Stimulated activated CD8-positive, alpha-beta memory T cell treated with anti-CD3 and anti-CD28 coated beads, Interleukin-12 subunit alpha, Interleukin-12 subunit beta, amount 100 ng/mL, for 4 hours (primary cell): Measurements from ENCODE around the gene CDH12.
"Not testable (repeated sequence)": the region's sequence is repeated elsewhere in the genome, so short reads cannot be mapped to it uniquely, and the experiment has no call there.

Experiments used
- DNase-seq: peaks from one replicate; pipeline ENCODE4 v3.0.0-alpha.2; 2020; ENCODE audit warnings: low read depth

Gene CDH12

DNA sequence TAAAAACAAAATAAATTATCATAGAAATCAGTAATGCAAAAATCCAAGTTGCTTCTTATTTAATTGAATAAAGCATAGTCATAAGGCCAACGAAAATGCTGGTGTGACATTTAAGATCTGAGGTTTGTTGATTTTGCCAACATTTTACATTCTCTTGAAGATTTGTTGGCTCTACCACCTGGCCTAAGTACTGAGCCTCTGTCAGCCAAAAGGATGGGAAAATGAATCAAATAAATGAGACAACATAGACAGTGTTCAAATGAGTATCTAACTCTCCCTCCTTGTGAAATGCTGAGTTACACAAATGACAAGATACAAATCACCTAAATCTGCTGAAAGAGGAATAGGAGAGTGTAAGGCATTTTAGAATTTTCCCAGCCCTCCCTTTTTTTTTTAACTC lies 575.0 kb downstream of the CDH12 start:
- no peak for DNase-seq

DNA sequence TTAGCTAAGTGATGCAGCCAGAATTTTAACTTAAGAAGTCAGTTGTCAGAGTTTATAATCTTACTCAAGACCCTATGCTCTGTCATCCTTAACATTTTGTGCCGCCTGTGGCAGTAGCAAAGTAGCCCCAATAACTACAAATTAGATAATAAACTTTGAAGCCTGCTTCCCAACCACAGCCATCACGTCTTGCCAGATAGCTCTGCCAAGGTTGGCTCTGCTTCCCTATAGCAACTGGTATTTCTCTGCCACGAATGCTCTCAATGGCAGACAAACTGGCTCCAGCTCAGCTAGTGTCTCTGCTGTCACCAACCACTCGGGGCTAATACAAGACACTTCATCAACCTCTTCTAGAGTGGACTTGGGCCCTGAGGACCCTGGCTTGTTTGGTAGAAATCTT lies 576.1 kb downstream of the CDH12 start:
- no peak for DNase-seq

DNA sequence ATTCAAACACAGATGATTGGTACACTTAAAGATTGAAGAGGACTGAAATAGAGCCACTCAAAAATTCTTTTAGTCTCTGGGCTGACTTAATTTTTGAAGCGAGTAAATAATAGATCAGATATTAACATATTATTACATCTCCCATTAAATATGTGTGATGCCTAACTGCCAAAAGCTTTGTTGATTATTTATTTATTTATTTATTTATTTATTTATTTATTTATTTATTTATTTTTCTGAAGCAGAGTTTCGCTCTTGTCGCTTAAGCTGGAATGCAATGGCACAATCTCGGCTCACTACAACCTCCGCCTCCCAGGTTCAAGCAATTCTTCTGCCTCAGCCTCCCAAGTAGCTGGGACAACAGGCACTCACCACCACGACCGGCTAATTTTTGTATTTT lies 587.3 kb downstream of the CDH12 start:
- DNase-seq, result not testable (repeated sequence)

DNA sequence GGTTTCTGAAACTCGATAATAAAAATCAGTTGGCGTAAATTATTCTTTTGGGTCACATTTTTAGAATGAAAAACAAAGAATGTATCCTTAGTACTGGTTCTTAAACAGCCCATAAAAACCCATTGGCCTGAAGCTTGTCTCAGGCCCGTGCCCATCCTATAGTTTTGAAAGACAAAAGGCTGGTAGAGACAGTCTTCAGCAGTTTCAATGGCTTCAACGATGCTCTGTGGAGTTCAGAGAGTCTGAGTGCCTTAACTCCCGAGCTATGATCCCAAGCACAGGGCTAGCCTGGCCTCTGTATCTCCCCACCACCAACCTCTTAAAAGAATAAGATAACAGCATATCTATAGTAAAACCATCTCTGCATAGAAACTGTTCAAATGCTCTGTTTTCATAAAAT lies 595.0 kb downstream of the CDH12 start:
- DNase-seq, result no peak

DNA sequence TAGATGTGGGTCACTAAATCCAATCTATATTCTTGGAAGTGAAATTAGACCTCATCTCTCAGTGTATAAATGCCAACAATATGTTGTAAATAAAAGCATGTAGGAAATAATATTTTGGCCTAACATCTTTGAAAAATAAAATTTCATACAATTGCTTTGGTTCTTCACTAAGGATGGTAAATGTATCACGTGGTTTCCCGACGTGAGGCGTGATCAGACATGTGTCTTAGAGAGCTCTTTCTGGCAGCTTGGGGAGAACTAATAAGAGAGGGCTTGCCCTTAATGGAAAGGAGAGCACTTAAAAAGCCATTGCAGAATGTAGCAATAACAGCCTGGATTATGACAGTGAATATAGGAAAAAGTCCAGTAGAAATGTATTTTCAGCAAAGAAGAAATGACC lies 602.6 kb downstream of the CDH12 start:
- no peak for DNase-seq

DNA sequence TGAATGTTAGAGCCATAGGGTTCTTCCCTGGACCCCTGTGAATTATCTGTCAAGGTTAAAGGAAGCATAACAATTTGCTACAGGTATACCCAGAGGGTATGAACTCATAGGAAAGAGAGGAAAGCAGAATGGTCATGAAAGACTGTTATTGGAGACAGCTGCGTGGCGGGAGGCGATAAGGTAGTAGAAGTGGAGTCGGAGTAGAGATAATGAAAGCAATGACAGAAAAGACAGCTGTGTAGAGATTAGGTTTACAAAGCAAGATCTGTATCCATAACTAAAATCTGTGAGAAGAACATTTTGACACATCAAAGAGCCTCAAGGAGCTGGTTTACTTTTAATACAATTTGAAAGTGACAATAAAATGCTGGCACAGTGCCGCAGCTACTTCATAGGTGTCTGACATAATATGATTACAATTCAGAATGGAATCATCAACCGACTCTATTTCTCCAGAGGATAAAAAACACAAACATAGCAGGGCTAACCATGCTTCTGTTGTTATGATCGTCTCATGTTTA lies 603.9 kb downstream of the CDH12 start:
- DNase-seq, result no peak

DNA sequence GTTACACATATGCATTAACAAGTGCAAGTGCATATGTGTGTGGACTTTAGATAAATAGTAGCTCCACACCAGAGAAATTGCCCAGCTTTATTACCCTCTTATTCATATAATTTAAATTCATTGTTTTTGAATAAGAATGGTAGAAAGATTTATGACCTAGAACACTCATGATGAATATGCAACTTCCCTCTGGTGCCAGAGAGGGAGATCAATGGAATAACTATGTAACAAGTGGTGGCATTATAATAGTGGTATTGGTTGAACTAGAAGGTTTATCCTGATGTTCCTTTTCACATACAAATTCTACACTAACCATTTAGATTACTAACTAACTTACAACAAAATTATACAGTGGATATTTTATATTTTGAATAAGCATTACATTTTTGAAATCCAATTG lies 607.4 kb downstream of the CDH12 start:
- no peak for DNase-seq

DNA sequence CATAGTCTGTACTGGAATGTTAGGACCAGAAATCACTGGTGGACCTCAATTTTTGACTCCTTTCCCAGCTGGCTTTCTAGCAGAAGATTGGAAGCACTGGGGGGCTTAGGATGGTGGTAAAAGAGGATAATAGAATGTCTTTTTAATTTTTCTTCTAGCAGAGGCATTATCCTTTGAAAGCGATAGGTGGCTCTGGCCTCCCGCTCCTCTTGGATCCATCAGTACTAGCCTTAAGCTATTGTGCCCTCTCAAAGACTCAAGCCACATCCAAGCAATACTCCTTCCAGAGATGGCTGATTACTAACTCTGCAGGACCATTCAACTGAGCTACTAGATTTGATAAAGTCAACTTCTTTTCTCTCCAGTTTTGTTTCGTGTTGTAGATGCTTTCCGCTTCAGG lies 610.6 kb downstream of the CDH12 start:
- no peak for DNase-seq

DNA sequence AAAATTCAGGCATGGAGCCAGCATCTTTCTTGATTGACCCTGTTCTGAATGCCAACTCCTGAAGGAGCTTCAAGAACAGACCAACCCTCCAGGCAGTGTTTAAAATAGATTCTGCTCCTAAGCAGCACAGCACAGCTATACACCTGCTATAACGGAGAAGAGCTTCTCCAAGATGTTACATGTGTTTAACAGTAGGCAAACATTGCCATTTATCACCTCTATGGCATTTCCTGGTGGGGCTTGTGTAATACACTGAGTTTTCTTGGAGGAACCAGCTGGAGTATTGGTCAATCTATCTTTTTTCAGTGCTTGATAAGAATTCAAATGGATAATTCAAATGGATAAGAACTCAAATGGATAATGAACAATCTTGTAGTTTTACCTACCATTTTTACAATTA lies 615.1 kb downstream of the CDH12 start:
- DNase-seq, result no peak

DNA sequence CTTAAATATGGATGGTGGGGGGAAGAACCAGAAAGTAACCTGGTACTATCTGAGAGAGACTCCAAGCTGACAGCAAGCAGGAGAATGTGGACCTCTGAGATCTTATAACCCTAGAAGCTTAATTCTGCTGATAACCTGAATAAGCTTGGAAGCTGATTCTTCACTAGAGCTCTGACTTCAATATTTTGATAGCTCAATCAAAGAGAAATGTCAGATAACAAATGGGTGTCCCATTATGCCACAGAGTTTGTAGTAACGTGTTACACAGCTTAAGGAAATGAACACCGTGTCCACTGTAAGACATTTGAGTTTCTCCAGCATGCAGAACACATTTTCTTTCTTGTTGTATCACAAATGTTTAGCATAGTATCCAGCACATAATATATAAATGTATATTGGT lies 626.7 kb downstream of the CDH12 start:
- no peak for DNase-seq

DNA sequence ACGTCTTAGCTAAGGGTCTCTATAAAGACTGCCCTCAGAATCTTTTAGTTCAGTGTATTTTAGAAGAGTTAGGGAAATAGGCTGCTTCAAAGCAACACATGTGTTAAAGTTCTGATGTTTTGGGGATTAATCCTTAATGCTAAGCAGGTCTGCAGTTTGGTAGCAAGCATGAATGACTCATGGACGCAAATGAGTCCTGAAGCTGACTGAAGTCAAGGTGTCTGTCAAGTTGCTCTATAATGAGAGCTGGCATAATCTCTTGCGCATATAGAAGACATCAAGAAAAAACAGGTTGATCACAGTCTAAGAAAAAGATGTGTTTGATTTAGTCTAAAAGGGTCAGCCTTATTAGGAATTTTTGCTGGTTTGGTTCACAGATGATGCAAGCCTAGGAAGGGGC lies 630.1 kb downstream of the CDH12 start:
- DNase-seq, result no peak

DNA sequence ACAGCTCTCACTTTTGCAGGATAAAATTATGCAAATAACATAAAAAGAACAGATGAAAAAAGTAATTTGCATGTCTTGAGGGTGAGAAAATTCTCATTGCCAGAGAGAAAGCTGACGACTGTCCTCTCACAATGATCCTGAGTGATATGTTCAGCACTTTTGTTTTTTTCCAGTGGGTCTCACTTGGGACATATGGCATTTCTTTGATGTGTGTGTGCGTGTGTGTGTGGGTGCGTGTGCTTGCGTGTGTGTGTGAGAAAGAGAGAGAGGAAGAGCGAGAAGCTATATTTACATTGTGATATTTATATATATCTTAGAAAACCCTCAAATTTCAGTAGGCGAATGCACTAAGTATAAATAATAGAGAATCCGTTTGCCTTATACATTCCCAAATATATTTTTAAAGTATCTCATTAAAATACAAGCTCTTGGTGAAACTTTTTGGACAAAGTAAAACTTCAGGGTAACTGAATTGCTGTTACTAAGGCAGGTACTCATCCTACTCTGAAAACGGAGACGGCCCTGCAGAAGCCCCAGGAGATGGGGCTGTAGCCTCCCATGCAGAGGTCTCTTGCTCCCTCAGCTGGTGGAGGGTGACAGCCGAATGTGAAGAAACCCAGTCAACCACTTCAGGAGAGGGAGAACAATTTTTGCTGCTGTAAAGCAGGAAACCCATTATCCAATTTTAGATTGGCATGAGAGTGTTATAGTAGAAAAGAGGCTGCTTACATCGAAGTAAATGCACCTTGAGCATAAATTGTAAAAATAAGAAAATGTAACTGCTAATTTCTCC lies 639.2 kb downstream of the CDH12 start:
- DNase-seq, result not testable (repeated sequence)

DNA sequence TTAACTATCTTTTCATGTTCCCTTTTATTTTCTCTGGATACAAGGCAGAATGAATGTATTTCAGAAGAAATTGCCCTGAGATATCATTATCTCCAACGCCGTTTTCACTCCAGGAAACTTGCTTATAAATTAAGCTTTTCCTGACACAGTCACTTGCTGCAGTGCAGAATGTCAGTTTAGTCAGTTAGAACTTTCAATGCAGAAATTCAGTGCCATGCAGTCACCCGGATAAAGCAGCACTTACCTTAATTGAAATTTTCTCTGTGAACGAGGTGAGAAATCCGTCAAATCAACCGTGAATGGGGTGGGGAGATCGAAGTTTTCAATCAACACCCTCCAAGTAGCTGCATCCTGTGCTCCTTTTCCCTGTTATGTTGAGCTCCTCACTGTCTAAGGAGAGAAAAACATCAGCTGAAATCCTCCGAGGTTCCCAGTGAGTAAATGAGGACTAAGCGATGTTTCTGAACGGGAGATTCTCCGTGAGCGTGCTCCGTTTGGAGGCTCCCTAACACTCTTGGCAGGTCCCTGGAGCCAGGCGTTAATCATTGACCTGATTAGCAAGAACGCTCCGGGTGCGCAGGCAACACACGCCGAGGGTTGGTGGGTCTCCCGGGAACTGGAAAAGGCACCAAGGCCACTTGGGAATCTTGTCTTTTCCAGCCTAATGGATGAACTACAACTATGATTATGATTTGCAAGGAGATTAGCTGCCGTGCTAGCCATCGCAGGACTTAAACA lies 640.7 kb downstream of the CDH12 start:
- not testable (repeated sequence) for DNase-seq

DNA sequence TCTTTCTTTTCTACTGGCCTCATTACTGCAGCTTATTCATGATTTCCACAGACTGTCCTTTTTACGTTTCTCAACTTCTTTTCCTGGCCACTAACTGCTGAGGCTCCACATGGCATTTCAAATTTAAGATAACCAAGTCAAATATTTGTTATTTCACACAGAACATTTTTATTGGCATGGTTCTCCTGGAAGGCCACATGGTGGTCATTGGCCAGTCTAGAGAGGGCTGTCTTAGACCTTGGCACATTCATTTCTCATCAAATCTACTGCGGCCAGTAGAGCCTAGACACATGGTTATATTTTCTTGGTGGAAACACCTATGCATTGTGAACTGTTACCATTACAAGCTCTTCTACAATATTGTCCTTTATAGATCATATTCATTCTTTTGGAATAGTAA lies 644.7 kb downstream of the CDH12 start:
- DNase-seq, result not testable (repeated sequence)

DNA sequence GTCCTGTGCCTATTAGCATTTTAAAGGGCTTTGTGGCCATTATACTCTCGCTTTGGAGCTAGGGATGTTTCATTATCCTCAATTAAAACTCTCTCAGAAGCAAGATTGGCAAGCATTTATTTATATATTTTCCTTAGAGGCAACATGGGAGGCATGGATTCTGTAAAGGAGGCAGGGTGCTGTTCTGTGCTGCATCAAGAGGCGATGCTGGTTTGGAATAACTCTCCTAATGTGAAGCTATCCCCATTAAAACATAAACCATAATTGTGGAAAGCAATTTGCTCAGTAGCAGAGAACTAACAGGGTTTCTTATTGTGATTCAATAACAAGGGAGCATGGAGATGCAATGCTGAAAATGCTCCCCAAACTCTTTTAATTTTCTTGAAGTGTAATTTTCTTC lies 664.5 kb downstream of the CDH12 start:
- DNase-seq, result not testable (repeated sequence)

DNA sequence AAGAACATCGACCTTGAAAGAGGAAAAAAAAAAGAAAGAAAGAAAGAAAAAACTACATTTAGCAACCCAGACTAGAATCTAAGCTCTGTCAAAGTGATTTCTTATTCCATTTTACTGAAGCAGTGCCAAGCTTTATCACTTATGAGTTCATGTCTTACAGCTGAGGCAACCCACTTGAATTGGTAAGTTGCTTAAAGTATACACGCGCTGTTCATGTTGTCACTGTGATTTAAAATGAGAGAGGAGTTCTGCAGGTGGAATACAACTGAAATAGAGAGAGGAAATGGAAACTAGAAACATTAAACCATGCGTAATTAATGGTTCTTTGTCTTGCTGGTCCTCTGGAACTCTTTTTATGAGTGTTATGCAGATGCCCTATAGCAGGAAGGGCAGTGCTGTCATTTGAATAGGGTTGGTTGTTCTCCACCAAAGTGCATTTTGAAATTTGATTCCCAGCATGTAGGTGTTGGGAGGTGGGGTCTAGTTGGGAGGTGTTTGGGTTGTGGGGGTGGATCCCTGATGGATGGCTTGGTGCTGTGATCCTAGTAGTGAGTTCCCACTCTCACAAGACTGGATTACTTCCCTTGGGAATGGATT lies 665.4 kb downstream of the CDH12 start:
- DNase-seq, result not testable (repeated sequence)

DNA sequence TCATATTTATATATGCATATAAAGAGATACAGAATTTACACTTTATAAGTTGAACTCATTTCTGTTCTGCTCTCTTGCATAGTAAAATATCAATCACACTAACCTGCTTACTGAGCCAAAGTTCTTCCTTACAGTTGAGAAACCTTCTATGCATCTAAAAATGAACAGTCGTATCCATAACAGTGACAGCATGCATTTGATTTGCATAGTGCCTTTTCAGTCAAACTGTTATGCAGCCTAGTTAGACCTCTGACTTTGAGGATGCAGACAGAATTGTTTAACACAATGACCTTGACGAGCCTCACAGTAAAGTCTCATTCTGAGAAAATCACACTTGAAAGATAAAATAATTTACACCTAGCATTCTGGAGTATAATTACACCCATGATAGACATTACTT lies 683.9 kb downstream of the CDH12 start:
- not testable (repeated sequence) for DNase-seq

DNA sequence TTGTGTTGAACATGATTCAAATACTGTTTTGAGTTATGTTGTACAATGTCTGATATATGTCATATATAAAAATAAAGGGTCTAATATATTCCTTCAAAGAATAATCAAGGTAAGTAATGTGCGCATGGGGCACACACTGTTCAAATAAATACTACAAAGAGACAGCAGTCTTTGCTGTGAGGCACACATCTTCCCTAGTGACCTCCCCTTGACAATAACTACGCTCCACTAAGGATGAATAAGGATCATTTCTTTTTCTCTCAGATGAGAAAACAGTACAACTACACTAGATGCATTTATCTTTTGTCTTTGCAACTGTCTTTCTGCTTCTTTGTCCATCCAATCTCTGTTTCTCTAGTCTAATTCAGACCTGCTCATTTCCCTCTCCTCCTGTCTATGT lies 684.4 kb downstream of the CDH12 start:
- DNase-seq, result not testable (repeated sequence)

DNA sequence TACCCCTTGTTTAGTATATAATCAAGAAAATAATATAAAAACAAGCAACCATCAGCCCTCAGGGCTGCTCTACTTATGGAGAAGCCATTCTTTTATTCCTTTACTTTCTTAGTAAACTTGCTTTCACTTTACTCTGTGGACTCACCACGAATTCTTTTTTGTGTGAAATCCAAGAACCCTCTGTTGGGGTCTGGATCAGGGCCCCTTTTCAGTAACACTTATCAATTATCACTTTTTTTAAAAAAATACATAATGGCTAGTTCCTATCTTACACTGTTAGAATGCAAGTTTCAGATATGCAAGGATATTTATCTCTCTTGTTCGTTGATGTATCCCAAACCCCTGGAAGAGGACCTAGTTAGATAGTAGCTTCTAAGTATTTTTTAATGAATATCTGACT lies 687.2 kb downstream of the CDH12 start:
- not testable (repeated sequence) for DNase-seq

DNA sequence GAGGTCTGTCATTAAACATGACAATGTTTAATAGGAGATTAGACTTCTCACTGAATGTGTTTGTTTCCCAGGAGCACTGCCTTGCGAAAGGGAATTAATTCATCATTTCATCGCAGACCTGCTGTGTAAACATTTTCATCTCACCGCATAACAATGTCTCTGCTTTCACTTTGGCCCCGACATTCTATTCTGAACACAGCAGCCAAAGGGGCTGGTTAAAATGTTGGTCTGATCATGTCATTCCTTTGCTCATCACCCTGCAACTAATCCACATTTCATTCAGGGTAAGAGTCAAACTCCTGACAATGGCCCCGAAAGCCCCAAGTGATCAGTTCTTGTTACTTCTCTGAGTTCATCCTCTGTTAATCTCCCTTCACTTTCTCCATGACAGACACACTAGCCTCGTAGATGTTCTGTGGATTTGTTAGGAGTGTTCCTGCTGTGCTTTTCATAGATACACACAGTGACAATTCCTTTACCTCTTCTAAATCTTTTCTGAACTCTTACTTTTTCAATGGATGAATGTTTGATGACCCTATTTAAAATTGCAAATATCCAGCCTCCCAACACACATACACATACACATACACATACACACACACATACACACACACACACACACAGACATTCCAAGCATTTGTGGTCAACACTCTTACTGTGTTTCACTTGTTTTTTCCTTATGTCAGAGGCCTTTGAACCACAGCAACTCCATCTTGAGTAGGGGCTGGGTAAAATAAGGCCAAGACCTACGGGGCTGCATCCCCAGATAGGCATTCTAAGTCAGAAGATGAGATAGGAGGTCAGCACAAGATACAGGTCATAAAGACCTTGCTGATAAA lies 688.0 kb downstream of the CDH12 start:
- not testable (repeated sequence) for DNase-seq

DNA sequence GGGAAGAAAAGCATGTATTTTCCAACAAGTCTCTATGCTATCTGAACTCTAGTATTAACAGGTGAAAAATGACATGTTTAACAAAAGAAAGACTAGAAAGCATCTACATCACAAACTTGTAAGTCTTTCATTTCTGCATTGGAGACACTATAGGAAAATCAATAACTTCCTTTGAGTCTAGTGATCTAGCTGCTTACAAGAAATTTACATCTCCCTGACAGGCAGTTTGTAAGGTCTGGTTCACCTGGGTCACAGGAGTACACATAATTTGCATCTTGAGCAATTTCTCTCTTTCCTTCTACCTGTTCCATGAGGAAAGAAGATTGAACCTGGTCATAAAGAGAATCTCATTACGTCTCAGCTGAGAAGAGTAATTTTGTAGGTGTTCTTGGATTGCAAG lies 696.2 kb downstream of the CDH12 start:
- not testable (repeated sequence) for DNase-seq

DNA sequence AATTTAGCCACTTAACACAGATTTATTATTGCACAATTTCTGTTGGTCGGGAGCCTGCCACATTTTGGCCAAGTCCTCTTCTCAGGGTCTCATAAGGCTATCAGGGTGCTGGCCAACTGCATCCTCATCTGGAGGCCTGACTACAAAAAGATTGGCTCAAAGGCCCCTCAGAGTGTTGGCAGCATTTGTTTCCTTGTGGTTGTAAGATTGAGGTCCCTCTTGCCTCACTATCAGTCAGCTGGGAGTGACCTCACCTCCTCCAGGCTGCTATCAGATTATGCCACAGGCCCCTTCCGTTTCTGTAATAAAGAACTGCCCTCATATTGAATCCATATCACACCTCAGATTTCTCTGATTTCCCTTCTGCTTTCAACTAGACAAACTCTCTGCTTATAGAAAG lies 698.4 kb downstream of the CDH12 start:
- DNase-seq, result not testable (repeated sequence)
